HPDE6-E6E7 (cell line): Measurements from ENCODE around the gene DCAKD.
A peak's percentile ranks its signal among the peaks of the same experiment; 100 is the strongest.

Experiments used
- DNase-seq: peaks from one replicate; pipeline ENCODE4 v3.0.0; 2011; ENCODE audit warnings: missing footprints; ENCODE audit errors: extremely low spot score

The DCAKD gene

DNA sequence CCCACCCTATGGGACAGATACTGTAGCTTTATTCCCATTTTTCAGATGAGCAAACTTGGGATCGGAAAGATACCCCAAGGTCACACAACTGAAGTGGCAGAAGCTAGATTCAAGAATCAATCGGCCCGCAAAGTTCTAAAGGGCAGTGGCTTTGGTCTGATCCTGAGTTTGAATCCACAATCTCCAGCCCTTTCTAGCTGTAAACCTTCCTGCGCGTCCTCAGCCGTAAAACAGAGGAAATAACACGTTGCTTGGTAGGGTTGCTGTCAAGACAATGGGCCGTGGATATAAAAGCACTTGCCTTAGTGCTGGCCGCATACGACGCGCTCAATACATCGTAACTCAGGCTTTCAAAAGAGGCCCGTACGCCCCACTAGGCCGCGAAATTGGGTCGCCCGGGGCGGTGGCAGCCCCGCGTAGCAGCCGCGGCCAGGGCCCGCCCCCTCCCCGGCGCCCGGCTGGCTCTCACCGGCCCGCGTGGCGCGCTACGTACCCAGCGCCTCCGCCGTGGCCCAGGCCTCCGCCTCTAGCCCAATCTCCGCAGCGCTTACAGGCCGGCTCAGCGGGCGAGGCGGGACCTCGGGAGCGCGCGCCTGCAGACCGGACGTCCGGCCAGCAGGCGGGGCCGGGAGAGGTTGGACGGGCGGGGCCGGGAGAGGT is at the start of gene DCAKD:
Gene DCAKD, minus strand, starts transcription at position 573 of the 660 bp plus-strand sequence. CDS start 16,747 bp downstream, outside the sequence.
- peak; percentile 88 for DNase-seq

DNA sequence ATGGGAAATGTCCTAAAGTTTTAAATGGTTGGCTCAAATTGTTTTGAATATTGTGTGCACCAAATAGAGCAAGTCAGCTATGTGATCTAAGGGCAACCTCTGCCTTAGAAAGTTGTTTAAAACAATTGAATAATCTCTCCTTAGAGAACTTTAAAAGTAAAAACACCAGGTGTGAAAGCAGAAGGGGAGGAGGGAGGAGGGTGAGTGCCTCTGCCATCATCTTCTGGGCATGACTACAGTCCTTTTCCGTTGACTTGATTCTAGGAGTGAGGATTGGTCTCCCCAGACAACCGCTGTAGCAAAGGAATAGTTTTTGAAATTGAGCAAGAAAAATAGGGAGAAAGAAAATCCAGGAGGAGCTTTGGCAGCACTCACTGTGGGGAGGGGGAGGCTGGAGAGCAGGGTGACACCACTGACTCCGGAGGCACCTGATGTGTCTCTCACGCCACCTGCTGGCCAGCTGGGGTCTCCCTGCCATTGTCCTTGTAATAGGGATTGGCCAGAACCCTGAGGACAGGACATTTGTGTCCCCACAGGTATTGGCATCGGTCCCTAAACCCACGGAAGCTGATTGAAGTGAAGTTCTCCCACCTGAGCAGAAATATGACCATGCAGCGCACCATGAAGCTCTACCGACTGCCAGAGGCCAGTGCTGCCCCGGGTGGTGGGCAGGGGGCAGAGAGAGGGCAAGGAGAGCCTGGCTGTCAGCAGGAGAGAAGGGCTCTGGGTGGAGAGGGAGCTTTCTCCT is 47.6 kb upstream of the DCAKD start:
- DNase-seq, result peak; percentile 93

GRCh38 chr17:45098081-45098868 is 46.8 kb upstream of the DCAKD start:
- DNase-seq, result no peak

- DNase-seq, result no peak
Measured at GRCh38 chr17:45096926-45097325, 45.5 kb upstream of the DCAKD start.

GRCh38 chr17:45096141-45096540 is 44.7 kb upstream of the DCAKD start:
- no peak for DNase-seq

DNA sequence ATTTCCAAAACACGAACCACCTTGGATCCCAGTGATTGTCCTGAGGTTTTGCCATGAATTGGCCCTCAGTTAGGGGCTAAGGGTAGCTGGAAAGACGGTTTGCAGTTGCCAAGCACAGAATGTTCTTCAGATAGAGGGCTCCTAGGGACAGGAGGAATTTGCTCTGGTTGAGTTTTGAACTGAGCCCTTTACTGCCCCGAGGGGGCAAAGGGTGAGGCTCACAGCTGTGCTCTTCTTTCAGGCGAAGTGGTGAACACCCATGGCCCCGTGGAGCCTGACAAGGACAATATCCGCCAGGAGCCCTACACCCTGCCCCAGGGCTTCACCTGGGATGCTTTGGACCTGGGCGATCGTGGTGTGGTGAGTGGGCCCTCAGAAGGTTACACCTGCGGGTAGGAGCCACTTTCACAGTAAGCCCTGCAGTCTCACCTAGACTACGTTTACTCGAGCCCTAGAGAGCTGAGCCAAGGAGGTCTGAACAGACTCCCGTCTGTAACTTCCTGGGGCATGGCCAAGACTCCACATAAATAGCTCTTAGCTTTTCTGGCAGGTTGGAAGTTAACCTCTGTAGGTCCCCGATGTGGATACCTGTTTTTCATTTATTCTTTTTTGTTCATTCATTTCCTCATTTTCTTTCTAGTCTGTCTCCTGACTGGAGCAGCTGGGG is 42.1 kb upstream of the DCAKD start:
- no peak for DNase-seq

DNA sequence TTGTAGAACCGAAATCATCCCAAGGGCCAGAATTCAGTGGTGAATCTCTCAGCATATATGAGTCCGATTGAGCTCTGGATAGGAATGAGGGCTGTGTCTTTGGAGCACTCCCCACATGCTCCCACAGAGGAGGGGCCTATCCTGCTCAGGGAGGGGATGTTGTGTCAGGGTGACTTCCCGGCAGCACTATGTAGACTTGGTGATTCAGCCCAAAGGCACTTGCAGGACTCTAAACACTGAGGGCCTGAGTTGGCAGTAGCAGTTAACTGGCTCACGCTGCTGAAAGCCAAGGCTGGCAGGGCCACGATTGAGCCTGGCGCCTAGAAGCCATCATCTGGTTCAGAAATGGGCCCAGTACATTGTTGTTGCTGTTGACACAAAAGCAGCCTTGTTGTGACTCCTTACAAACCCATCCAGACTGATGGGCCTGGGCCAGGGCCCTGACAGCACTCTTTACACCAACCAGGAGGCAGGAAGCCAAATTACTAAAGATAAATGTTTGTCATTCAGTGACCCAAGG is 41.5 kb upstream of the DCAKD start:
- peak; percentile 97 for DNase-seq

DNA sequence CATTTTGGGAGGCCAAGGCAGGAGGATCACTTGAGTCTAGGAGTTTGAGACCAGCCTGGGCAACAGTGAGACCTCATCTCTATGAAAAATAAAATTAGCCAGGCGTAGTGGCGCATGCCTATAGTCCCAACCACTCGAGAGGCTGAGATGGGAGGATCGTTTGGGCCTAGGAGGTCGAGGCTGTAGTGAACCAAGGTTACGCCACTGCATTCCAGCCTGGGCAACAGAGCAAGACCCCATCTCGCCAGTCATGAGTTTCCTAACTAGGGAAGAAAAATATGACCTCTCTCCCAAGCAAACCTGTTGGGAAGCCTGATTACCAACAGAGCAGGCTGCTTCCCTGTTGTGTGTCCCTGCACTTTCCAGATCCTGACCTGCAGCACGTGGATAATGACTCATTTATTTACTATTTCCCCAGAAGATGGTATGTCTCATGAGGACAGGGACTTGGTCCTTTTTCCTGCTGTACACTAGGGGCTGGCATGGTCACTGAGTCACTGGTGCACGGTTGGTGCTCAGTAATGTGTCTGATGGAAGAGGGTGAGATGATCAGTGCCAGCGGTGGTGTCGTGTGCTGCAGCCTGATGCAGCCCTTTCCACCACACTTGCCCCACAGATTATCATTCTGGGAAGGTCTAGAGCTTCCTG is 40.5 kb upstream of the DCAKD start:
- no peak for DNase-seq

DNA sequence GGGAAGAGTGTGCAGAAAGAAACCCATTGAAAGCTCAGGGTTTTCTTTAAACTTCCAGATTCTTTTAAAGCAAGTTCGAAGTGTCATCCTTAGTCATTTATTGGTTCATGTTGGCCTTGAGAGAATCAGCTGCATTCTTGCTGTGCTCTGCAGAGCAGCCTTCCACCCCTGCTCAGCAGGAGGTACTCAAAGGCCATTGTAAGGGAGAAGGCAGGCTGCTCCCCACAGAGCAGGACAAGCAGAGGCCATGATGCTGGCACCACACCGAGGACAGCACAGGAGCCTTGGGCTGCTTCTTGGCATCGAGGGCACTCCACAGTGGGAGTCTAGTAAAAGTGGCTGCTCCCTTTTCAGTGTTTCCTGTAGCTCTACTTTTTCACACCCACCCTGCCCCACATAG is 39.3 kb upstream of the DCAKD start:
- DNase-seq, result no peak

DNA sequence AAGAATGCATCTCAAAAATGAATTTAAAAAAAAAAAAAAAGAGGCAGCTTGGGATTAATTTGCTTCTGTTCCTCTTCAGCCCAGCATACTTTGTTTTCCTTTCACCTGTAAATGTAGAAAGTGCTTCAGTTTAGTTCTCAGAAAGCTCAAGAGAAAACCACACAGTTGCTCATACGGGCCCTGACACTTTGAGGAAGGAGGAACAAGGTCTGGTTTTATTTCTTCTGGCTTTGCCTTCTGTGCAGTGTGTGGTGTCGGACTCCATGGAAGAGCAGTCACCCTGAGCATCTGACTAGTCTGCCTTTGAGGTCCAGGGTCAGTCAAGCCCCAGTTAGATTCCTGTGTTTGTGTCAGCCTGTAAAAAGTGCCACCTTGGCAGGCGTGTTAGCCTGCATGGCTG is 37.3 kb upstream of the DCAKD start:
- DNase-seq, result no peak

DNA sequence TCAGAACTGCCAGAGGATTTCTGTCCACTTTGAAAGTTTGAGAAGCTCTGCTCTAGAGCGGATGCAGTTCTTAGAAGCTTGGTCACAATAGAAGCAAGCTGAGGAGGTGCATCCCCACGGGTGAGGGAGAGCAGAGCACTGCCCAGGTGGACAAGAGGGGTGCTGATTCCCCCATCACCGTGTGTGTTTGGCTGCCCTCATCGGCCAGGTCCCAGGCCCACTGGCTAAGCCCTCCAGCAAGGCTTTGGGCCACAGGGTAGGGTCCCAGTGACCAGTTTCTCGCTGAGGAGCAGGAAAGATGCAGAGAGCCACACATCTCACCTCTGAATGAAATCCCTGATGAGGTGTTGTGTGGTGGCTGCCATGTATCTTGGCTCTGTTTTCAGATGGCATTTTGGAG is 36.5 kb upstream of the DCAKD start:
- no peak for DNase-seq

GRCh38 chr17:45087504-45087975 is 36.1 kb upstream of the DCAKD start:
- DNase-seq, result no peak

- no peak for DNase-seq
Measured at GRCh38 chr17:45086865-45087503, 35.6 kb upstream of the DCAKD start.

- DNase-seq, result no peak
Measured at GRCh38 chr17:45086391-45086790, 35.0 kb upstream of the DCAKD start.

GRCh38 chr17:45081047-45081703 is 29.7 kb upstream of the DCAKD start:
- DNase-seq, result no peak

DNA sequence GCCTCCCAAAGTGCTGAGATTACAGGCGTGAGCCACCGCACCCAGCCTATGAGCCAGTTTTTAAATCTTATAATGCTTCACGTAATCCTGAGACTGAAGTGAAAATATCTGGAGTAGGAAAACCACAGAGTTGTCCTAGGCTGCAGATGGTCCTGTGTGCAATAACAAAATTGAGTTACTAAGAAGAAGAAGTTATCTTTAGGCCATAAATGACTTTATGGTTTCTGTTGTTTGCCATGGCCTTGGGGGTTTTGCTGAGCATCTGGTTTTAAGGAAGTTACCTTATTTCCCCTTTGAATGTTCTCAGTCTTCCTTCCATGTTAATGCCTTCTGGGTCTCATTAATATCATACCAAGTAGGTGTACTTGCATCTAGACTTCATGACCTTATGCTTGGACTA is 26.2 kb upstream of the DCAKD start:
- DNase-seq, result no peak

- DNase-seq, result no peak
Measured at GRCh38 chr17:45073414-45074070, 22.1 kb upstream of the DCAKD start.

- no peak for DNase-seq
Measured at GRCh38 chr17:45070809-45071208, 19.4 kb upstream of the DCAKD start.

DNA sequence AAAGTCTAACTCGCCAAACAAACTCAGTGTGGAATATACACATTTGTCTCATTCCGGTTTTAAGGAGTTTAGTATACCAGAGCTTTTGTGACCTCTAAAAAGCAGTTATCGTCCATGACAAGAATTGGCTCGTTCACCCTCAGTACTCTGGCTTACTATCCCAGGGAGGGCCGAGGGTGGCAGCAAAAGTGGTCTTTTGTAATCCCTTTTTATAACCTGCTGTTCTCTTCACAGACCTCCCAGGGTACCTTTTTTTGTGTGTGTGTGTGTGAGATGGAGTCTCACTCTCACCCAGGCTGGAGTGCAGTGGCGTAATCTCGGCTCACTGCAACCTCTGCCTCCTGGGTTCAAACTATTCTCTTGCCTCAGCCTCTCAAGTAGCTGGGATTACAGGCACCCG is 18.6 kb upstream of the DCAKD start:
- DNase-seq, result no peak

GRCh38 chr17:45067637-45068036 is 16.2 kb upstream of the DCAKD start:
- no peak for DNase-seq
